Stomach (tissue), 4 donors: ENCODE data around the gene LNX2.

ENCODE experiments used
- POLR2A ChIP-seq, 4 donors: fragments of 450-650 bp; IDR thresholded peaks; one replicate each; pipeline ENCODE4 v1.6.1; 2016; ENCODE audit warnings: antibody characterized with exemption in 4 of 4, control low read depth in 2 of 4, mild to moderate bottlenecking in 1 of 4, moderate library complexity in 1 of 4
- TF ChIP-seq, protein P1 (sequence below), 7 experiments: fragments of 450-650 bp in 4 of 7; fragments of 200-600 bp in 3 of 7; sonication (generic) in 3 of 7; IDR thresholded peaks; one replicate each; pipeline ENCODE4 v1.5.1; 2016 to 2019; ENCODE audit warnings: antibody characterized with exemption in 7 of 7, control low read depth in 2 of 7, mild to moderate bottlenecking in 1 of 7

DNA sequence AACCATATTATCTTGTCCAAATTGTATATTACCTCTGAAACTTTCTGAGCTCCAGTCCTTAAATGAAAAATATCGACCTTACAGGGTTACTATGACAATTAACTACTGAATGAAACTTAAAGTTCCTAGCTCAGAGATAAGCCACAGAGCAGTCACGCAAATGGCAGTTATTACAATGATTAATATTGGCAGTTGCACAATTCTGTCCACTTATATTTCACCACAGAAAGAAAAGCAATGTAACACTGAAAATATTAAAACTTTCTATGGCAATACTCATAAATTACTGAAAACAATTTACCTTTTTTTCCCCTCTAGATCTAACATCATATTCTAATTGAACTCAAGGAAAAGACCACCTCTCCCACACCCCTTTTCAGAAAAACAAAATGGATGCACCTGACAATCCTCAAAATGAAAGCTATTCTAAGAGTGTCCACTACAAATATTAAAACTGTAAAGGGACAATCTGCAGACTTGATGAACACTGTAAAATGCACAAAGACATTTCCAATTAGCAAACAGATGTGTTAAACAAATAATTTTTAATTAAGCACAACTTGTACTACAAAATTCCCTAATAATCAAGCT is 14.6 kb downstream of the LNX2 start:
- TF ChIP-seq POLR2A (IDR thresholded peaks at IDR 0.05): no peak
- TF ChIP-seq, protein P1, sequence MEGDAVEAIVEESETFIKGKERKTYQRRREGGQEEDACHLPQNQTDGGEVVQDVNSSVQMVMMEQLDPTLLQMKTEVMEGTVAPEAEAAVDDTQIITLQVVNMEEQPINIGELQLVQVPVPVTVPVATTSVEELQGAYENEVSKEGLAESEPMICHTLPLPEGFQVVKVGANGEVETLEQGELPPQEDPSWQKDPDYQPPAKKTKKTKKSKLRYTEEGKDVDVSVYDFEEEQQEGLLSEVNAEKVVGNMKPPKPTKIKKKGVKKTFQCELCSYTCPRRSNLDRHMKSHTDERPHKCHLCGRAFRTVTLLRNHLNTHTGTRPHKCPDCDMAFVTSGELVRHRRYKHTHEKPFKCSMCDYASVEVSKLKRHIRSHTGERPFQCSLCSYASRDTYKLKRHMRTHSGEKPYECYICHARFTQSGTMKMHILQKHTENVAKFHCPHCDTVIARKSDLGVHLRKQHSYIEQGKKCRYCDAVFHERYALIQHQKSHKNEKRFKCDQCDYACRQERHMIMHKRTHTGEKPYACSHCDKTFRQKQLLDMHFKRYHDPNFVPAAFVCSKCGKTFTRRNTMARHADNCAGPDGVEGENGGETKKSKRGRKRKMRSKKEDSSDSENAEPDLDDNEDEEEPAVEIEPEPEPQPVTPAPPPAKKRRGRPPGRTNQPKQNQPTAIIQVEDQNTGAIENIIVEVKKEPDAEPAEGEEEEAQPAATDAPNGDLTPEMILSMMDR (IDR thresholded peaks at IDR 0.05): no peak
